GM19099 (cell line): ENCODE results near the gene PDE4B.

ENCODE experiments used
- POLR2A ChIP-seq: IDR thresholded peaks from 3 replicates; pipeline ENCODE4 v1.6.1; 2011; ENCODE audit warnings: low read depth; ENCODE audit not compliant: insufficient read length; ENCODE audit errors: extremely low read depth

PDE4B gene

DNA sequence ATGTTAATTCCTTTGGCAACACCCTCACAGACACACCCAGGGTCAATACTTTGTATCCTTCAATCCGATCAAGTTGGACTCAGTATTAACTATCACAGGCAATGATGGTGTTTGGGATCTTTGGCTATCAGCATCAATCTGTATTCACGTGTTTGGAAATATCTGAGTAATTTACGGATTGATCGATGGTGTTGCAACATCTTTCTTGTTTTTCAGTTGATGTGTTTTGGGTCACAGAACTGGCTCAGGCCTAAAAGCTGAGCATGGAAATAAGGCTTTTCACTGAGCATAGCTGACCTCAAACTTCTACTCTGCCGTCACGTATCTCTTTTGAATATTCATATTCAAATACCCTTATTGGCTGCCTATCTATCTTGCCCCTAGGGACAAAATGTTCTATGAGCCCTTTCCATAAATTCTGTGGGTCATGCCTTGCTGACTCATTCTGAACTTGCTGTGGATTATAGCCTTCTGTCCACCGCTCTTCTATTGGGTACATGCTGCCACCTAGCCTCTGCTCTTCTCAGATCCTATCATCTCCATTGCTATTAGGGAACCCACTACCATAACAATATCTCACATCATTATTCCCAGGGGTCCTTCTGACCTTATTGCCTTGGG is 156.0 kb downstream of the PDE4B start:
- TF ChIP-seq POLR2A: no peak

- no peak for TF ChIP-seq POLR2A
Measured at GRCh38 chr1:65949230-65949626, 156.5 kb downstream of the PDE4B start.

- no peak for TF ChIP-seq POLR2A
Measured at GRCh38 chr1:65949933-65950332, 157.2 kb downstream of the PDE4B start.

- TF ChIP-seq POLR2A: no peak
Measured at GRCh38 chr1:65952696-65953095, 160.0 kb downstream of the PDE4B start.

DNA sequence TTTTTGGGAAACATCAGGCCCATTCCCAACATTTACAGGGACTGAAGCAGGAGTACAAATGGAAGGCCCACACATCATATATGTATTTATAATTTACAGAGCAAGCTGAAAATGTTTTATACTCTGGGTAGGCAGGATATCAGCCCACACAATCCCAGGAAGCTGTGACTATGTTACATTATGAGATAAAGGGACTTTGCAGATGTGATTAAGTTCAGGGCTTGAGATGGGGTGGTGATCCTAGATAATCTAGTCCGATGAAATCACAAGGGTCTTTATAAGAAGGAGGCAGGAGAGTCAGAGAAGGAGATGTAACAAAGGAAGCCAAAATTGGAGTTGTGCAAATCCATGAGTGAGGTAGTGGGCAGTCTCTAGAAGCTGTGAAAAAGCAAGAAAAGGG is 160.5 kb downstream of the PDE4B start:
- no peak for TF ChIP-seq POLR2A

GRCh38 chr1:65955071-65955470 is 162.4 kb downstream of the PDE4B start:
- no peak for TF ChIP-seq POLR2A

DNA sequence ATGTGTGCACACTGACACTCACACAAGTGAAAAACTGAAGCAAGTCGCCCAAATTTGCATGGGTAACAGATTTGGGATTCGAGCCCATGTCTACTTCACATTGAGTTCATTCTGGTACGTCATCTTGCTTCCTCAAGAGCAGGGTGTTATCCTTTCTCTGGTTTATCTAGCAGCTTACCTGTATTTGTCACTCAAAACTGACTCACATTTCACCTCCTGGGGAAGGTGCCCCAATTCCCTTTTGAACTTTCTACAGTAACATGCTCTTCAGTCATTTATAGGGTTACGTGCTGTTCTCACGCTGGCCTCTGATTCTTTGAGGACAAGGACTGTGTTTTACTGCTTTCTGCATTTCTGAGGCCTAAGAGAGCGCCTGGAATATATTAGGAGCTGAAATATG is 162.8 kb downstream of the PDE4B start:
- TF ChIP-seq POLR2A: no peak

- TF ChIP-seq POLR2A: no peak
Measured at GRCh38 chr1:65958561-65959350, 166.1 kb downstream of the PDE4B start.

DNA sequence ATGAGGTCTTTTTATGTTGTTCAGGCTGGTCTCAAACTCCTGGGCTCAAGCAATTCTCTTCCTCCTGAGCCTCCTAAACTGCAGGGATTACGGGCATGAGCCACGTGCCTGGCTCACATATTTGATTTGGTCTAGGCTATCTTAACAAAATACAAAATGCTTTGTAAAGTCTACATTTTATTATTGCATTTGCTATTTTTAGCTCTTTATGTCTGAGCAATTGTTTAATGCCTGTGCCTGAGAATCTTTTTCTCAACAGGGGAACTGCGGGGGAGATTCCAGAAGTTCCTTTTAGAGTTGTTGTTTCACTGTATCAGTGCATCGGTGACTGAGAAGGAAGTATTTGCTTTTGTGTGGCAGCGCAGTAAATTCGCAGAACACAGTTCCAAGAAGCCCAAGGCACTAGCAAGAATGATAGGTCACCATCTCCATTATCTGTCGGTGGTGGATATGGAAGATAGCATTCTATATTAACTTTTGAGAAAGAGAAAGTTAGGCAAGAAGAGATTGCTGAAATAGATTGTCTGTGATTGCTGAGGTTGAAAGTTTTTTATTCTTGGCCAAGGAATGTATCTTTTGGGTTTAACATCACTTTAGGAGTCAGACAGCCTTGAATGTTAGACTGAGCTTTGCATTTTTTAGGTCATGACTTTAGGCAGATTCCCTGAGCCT is 167.3 kb downstream of the PDE4B start:
- TF ChIP-seq POLR2A: no peak

- TF ChIP-seq POLR2A: no peak
Measured at GRCh38 chr1:65963156-65963888, 170.6 kb downstream of the PDE4B start.

DNA sequence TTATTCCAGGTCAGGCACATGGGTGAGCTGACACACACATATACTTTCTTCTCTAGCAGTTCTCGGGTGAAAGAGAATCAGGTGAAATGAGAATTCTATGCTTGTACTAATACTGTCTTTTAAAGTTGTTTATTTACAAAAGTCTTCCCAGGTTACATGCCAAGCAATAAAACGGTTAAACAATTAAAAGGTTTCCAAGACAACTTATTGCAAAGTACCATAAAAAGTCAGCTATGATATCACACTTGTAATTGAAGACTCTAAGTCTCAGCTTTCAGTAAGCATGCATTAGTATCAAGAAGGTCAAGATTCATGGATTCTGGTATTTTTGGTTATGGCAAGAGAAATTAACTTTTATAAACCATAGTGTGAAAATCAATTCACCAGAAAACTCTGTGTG is 171.4 kb downstream of the PDE4B start:
- TF ChIP-seq POLR2A: no peak

GRCh38 chr1:65965112-65965996 is 172.7 kb downstream of the PDE4B start:
- TF ChIP-seq POLR2A: no peak

GRCh38 chr1:65971547-65971946 is 178.9 kb downstream of the PDE4B start:
- TF ChIP-seq POLR2A: no peak

- no peak for TF ChIP-seq POLR2A
Measured at GRCh38 chr1:65975708-65976107, 183.0 kb downstream of the PDE4B start.
